Endodermal cell (in vitro differentiated cells): ENCODE measurements around the gene WDR38. TPM values are rescaled to one million over a fixed set of nuclear protein-coding genes. Genes with fewer than 3 reads are reported as not detected.

Experiments
- DNase-seq: peaks from one replicate; pipeline ENCODE4 v3.0.0-alpha.2; 2017
- H3K27ac ChIP-seq: 2 replicates; pipeline ENCODE4 v1.5.1; 2013; ENCODE audit warnings: mild to moderate bottlenecking, low read depth, low read length, moderate library complexity
- H3K27me3 ChIP-seq: 2 replicates; pipeline ENCODE4 v1.6.1; 2013; ENCODE audit warnings: mild to moderate bottlenecking, low read length, moderate library complexity; ENCODE audit not compliant: insufficient read depth, control insufficient read depth, poor library complexity, severe bottlenecking
- H3K36me3 ChIP-seq: 2 replicates; pipeline ENCODE4 v1.7.0; 2013; ENCODE audit warnings: mild to moderate bottlenecking, low read length, moderate library complexity; ENCODE audit not compliant: control insufficient read depth, insufficient read depth
- H3K4me1 ChIP-seq: one replicate; pipeline ENCODE4 v1.7.0; 2013; ENCODE audit warnings: low read length; ENCODE audit not compliant: control insufficient read depth, insufficient read depth
- H3K4me3 ChIP-seq: 2 replicates; pipeline ENCODE4 v1.5.1; 2013; ENCODE audit warnings: mild to moderate bottlenecking, low read length, moderate library complexity
- H3K9ac ChIP-seq: 2 replicates; pipeline ENCODE4 v1.6.1; 2013; ENCODE audit warnings: mild to moderate bottlenecking, low read length, moderate library complexity; ENCODE audit not compliant: poor library complexity, severe bottlenecking; ENCODE audit errors: extremely low read depth
- H3K9me3 ChIP-seq: 2 replicates; pipeline ENCODE4 v1.6.1; 2013; ENCODE audit warnings: mild to moderate bottlenecking, low read length, moderate library complexity; ENCODE audit not compliant: control insufficient read depth
- H3K27ac Mint-ChIP-seq: 2 replicates; pipeline ENCODE4 v1.8.0; 2020; ENCODE audit warnings: mixed read lengths
- H3K27me3 Mint-ChIP-seq: 2 replicates; pipeline ENCODE4 v1.8.0; 2021; ENCODE audit warnings: mild to moderate bottlenecking, mixed read lengths; ENCODE audit not compliant: insufficient read depth
- H3K36me3 Mint-ChIP-seq: 2 replicates; pipeline ENCODE4 v1.8.0; 2020; ENCODE audit warnings: low read depth, mixed read lengths
- H3K4me1 Mint-ChIP-seq: 2 replicates; pipeline ENCODE4 v1.8.0; 2020; ENCODE audit warnings: mixed read lengths
- H3K4me3 Mint-ChIP-seq: 2 replicates; pipeline ENCODE4 v1.8.0; 2020; ENCODE audit warnings: mild to moderate bottlenecking, moderate library complexity, mixed read lengths
- H3K9me3 Mint-ChIP-seq: 2 replicates; pipeline ENCODE4 v1.8.0; 2020; ENCODE audit warnings: mild to moderate bottlenecking, mixed read lengths
- WGBS, 2 experiments: methylation state at CpG; one replicate each; pipeline versions ENCODE4 v1.1.5 to v1.1.7; 2013; ENCODE audit warnings: missing lambda C conversion rate in 2 of 2, mixed read lengths in 1 of 2; ENCODE audit not compliant: insufficient coverage in 1 of 2, insufficient read length in 1 of 2; 5-methylcytosine and 5-hydroxymethylcytosine counted together
- total RNA-seq, 2 donors: library from RNA; stranded (reverse); fragmentation: NEBNext Ultra II Directional in 1 of 2; extraction: Animal tissue kit (Norgen Biotek cat#: 25700) in 1 of 2; gene quantifications; 2 replicates in 1 of 2; 3 replicates in 1 of 2; pipeline ENCODE4 v1.2.1, GENCODE V29; 2021
- TF ChIP-seq, protein P1 (sequence below): fragments of 200-600 bp; sonication (generic); conservative IDR thresholded peaks from 2 replicates; pipeline ENCODE4 v1.5.0; 2021; ENCODE audit warnings: antibody characterized with exemption, mild to moderate bottlenecking

The WDR38 gene
- total RNA-seq, 2 donors from 2014 or later, result not detected

DNA sequence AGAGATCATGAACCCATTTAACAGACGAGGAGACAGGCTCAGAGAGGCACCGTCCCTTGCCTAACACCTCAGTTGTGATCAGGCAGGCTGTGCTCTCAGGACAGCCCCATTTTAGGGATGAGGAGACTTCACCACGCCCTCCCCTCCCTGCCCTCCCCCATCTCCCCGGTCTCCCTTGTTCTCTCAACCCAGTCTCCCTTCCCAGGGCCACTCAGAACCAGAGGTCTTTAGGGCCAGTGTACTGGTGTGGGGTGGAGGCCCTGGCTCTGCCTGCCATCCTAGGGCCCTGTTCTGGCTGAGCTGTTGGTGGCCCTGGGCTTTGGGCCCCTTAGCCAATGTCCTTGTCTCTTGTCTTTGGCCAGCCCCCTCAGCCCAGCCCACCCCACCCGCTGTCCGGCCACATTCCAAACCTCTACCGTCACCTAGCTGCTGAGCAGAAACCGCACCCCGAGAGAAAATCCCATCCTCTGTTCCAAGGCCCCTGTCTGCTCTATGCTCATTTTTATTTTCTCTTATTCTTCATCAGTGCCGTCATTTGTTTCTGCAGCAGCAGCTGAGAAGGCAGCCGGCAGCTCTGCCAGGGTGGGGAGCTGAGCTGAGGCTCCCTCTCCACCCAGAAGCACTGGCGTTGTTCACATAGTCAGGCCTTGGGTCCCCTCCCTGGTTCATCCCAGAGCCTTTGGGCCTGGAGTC, 42.5 kb upstream of the WDR38 start:
- peak; percentile 96 for DNase-seq
- Histone ChIP-seq H3K36me3 (no peaks in the 10 kb centered on the region), H3K9ac (peak overlapping the region; percentile 68), H3K9me3 (no peaks in the 10 kb centered on the region), H3K27me3 (no peaks in the 10 kb centered on the region), H3K27ac (peak overlapping the region; percentile 85), H3K4me1 (peaks cover 7% of the 10 kb centered on the region), H3K4me3 (peak overlapping the region; percentile 27)
- 30 to 36% methylated on average over 7 to 12 of the region's 12 CpGs for WGBS, 2 experiments
- H3K4me3 Mint-ChIP-seq, result peak overlapping the region; percentile 13
- peak overlapping the region; percentile 96 for H3K27ac Mint-ChIP-seq
- H3K36me3 Mint-ChIP-seq, result peaks cover 12% of the 10 kb centered on the region
- TF ChIP-seq, protein P1, sequence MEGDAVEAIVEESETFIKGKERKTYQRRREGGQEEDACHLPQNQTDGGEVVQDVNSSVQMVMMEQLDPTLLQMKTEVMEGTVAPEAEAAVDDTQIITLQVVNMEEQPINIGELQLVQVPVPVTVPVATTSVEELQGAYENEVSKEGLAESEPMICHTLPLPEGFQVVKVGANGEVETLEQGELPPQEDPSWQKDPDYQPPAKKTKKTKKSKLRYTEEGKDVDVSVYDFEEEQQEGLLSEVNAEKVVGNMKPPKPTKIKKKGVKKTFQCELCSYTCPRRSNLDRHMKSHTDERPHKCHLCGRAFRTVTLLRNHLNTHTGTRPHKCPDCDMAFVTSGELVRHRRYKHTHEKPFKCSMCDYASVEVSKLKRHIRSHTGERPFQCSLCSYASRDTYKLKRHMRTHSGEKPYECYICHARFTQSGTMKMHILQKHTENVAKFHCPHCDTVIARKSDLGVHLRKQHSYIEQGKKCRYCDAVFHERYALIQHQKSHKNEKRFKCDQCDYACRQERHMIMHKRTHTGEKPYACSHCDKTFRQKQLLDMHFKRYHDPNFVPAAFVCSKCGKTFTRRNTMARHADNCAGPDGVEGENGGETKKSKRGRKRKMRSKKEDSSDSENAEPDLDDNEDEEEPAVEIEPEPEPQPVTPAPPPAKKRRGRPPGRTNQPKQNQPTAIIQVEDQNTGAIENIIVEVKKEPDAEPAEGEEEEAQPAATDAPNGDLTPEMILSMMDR, result no peak
- H3K9me3 Mint-ChIP-seq, result no peaks in the 10 kb centered on the region
- peaks cover 21% of the 10 kb centered on the region for H3K4me1 Mint-ChIP-seq
- H3K27me3 Mint-ChIP-seq, result no peaks in the 10 kb centered on the region

DNA sequence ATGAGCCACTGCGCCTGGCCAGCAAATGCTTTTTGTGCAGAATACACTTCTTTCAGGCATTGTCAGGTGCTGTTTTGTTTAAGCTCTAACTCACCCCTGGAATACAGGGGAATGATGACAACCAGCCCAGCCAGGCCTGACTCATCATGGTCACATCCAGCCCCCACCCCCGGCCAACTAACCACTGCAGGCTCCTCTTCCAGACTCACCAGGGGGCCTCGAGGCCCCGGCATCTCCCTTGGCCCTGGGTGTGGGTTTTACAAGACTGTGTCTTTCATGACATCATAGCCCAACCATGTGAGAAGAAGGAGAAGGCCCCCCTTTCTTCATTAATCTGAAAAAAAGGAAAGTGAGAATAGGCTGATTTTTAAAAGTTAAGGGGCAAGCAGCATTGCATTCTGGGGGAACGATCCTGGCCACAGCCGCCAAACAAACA, 40.8 kb upstream of the WDR38 start:
- TF ChIP-seq, protein P1, result no peak
- Mint-ChIP-seq H3K4me3 (no peak overlapping the region), H3K4me1 (peaks cover 21% of the 10 kb centered on the region), H3K27me3 (no peaks in the 10 kb centered on the region), H3K27ac (peak overlapping the region; percentile 84), H3K36me3 (peaks cover 12% of the 10 kb centered on the region), H3K9me3 (no peaks in the 10 kb centered on the region)
- Histone ChIP-seq H3K4me1 (peaks cover 7% of the 10 kb centered on the region), H3K36me3 (no peaks in the 10 kb centered on the region), H3K9ac (no peak overlapping the region), H3K27me3 (no peaks in the 10 kb centered on the region), H3K27ac (peak overlapping the region; percentile 13), H3K4me3 (no peak overlapping the region), H3K9me3 (no peaks in the 10 kb centered on the region)
- peak; percentile 78 for DNase-seq
- WGBS, 2 experiments, result 54 to 81% methylated on average over 2 to 6 of the region's 6 CpGs

DNA sequence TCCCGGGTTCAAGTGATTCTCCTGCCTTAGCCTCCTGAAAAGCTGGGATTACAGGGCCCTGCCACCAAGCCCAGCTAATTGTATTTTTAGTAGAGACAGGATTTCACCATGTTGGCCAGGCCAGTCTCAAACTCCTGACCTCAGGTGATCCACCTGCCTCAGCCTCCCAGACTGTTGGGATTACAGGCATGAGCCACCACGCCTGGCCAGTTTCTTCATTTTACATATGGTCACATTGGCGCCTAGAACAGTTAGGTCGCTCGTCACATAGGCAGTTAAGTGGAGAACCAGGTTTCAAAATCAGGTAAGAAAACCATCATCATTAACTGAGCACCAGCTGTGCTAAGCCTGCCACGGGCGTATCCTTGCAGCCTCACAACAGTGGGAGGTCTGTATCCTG, 40.2 kb upstream of the WDR38 start:
- no peaks in the 10 kb centered on the region for H3K9me3 ChIP-seq
- H3K27ac Mint-ChIP-seq, result no peak overlapping the region
- H3K36me3 Mint-ChIP-seq, result peaks cover 12% of the 10 kb centered on the region
- no peaks in the 10 kb centered on the region for H3K9me3 Mint-ChIP-seq
- H3K27me3 ChIP-seq, result no peaks in the 10 kb centered on the region
- DNase-seq, result no peak
- H3K27me3 Mint-ChIP-seq, result no peaks in the 10 kb centered on the region
- H3K27ac ChIP-seq, result no peak overlapping the region
- no peak overlapping the region for H3K4me3 ChIP-seq
- H3K36me3 ChIP-seq, result no peaks in the 10 kb centered on the region
- peaks cover 7% of the 10 kb centered on the region for H3K4me1 ChIP-seq
- no peak overlapping the region for H3K4me3 Mint-ChIP-seq
- H3K9ac ChIP-seq, result no peak overlapping the region
- H3K4me1 Mint-ChIP-seq, result peaks cover 21% of the 10 kb centered on the region
- TF ChIP-seq, protein P1, result no peak
- WGBS, 2 experiments, result 89 to 94% methylated on average over 7 of the region's 7 CpGs
